ENCODE measurements around the gene MAPRE2.
A peak's percentile ranks its signal among the peaks of the same experiment; 100 is the strongest.

Gene MAPRE2

GRCh38 chr18:35174745-35175144 is 133.5 kb downstream of the MAPRE2 start:
- Histone ChIP-seq H3K27me3 (ENCODE audit: insufficient read depth, low read length) (no peaks in the 10 kb centered on the region), H3K4me2 (ENCODE audit: low read length) (no peak overlapping the region), H3K4me3 (ENCODE audit: low read depth, low read length, poor library complexity, severe bottlenecking) (no peak overlapping the region), H3K9ac (ENCODE audit: low read length) (no peak overlapping the region), H3K27ac (ENCODE audit: low read depth, low read length, poor library complexity, severe bottlenecking) (peak overlapping the region; percentile 79), H4K20me1 (ENCODE audit: insufficient read depth, low read length) (no peaks in the 10 kb centered on the region), H3K9me2 (ENCODE audit: low read depth, low read length) (no peaks in the 10 kb centered on the region), H3K79me2 (ENCODE audit: insufficient read depth, low read length) (no peaks in the 10 kb centered on the region), H3F3A (ENCODE audit: insufficient read depth, low read length) (no peaks in the 10 kb centered on the region), H3K36me3 (ENCODE audit: insufficient read depth, low read length) (no peaks in the 10 kb centered on the region), H3K4me1 (ENCODE audit: insufficient read depth, low read length, severe bottlenecking) (peaks cover 19% of the 10 kb centered on the region), H3K9me3 (ENCODE audit: low read length) (0 out of 2 replicates have a peak, but pooled peaks cover 4% of the 10 kb centered on the region), H2AFZ (ENCODE audit: low read length) (no peak overlapping the region)
- TF ChIP-seq EZH2 (IDR thresholded peaks at IDR 0.05; ENCODE audit: borderline replicate concordance, low read length) (no peak), CTCF (IDR thresholded peaks at IDR 0.05; ENCODE audit: low read length) (no peak)

GRCh38 chr18:35176925-35177324 is 135.7 kb downstream of the MAPRE2 start:
- no peaks in the 10 kb centered on the region for H4K20me1 ChIP-seq (ENCODE audit: insufficient read depth, low read length)
- no peak overlapping the region for H3K9ac ChIP-seq (ENCODE audit: low read length)
- H3F3A ChIP-seq (ENCODE audit: insufficient read depth, low read length) = no peaks in the 10 kb centered on the region
- H3K9me3 ChIP-seq (ENCODE audit: low read length) = 0 out of 2 replicates have a peak, but pooled peaks cover 4% of the 10 kb centered on the region
- TF ChIP-seq CTCF (IDR thresholded peaks at IDR 0.05; ENCODE audit: low read length) (no peak), EZH2 (IDR thresholded peaks at IDR 0.05; ENCODE audit: borderline replicate concordance, low read length) (no peak)
- no peak overlapping the region for H2AFZ ChIP-seq (ENCODE audit: low read length)
- no peak overlapping the region for H3K4me3 ChIP-seq (ENCODE audit: low read depth, low read length, poor library complexity, severe bottlenecking)
- H3K27me3 ChIP-seq (ENCODE audit: insufficient read depth, low read length) = no peaks in the 10 kb centered on the region
- H3K27ac ChIP-seq (ENCODE audit: low read depth, low read length, poor library complexity, severe bottlenecking) = no peak overlapping the region
- no peak overlapping the region for H3K4me2 ChIP-seq (ENCODE audit: low read length)
- H3K4me1 ChIP-seq (ENCODE audit: insufficient read depth, low read length, severe bottlenecking) = peaks cover 19% of the 10 kb centered on the region
- no peaks in the 10 kb centered on the region for H3K36me3 ChIP-seq (ENCODE audit: insufficient read depth, low read length)
- H3K79me2 ChIP-seq (ENCODE audit: insufficient read depth, low read length) = no peaks in the 10 kb centered on the region
- H3K9me2 ChIP-seq (ENCODE audit: low read depth, low read length) = no peaks in the 10 kb centered on the region

GRCh38 chr18:35178260-35178659 is 137.0 kb downstream of the MAPRE2 start:
- no peak overlapping the region for H3K27ac ChIP-seq (ENCODE audit: low read depth, low read length, poor library complexity, severe bottlenecking)
- no peak overlapping the region for H3K4me3 ChIP-seq (ENCODE audit: low read depth, low read length, poor library complexity, severe bottlenecking)
- H3F3A ChIP-seq (ENCODE audit: insufficient read depth, low read length) = no peaks in the 10 kb centered on the region
- H2AFZ ChIP-seq (ENCODE audit: low read length) = no peak overlapping the region
- H3K36me3 ChIP-seq (ENCODE audit: insufficient read depth, low read length) = no peaks in the 10 kb centered on the region
- no peaks in the 10 kb centered on the region for H4K20me1 ChIP-seq (ENCODE audit: insufficient read depth, low read length)
- H3K9ac ChIP-seq (ENCODE audit: low read length) = no peak overlapping the region
- H3K27me3 ChIP-seq (ENCODE audit: insufficient read depth, low read length) = no peaks in the 10 kb centered on the region
- H3K4me1 ChIP-seq (ENCODE audit: insufficient read depth, low read length, severe bottlenecking) = peaks cover 15% of the 10 kb centered on the region
- no peaks in the 10 kb centered on the region for H3K79me2 ChIP-seq (ENCODE audit: insufficient read depth, low read length)
- no peak for TF ChIP-seq EZH2 (IDR thresholded peaks at IDR 0.05; ENCODE audit: borderline replicate concordance, low read length)
- TF ChIP-seq CTCF (IDR thresholded peaks at IDR 0.05; ENCODE audit: low read length) = no peak
- H3K4me2 ChIP-seq (ENCODE audit: low read length) = no peak overlapping the region
- H3K9me3 ChIP-seq (ENCODE audit: low read length) = 0 out of 2 replicates have a peak, but pooled peaks cover 4% of the 10 kb centered on the region
- H3K9me2 ChIP-seq (ENCODE audit: low read depth, low read length) = no peaks in the 10 kb centered on the region

Data from OCI-LY1 (cell line).